ENCODE measurements around the gene PTCH1. TPM values are rescaled to one million over a fixed set of nuclear protein-coding genes. Genes with fewer than 3 reads are reported as not detected.

Gene PTCH1
- total RNA-seq, 1 donor from 2014 or later, result 2.4 TPM

DNA sequence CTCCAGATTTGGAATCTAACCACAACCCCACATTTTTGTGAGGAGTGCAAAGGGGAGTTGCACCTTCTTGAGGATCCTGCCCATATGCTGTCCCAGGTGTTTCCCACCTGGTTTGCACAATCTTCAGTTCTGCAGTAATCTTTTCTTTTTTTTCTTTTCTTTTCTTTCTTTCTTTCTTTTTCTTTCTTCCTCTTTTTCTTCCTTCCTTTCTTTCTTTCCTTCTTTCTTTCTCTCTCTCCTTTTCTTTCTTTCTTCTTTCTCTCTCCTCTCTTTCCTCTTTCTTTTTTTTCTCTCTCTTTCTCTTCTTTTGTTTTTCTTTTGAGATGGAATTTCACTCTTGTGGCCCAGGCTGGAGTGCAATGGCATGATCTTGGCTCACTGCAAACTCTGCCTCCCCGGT, 109.2 kb downstream of the PTCH1 start:
- DNase-seq (ENCODE audit: low read depth, low spot score), result no peak

DNA sequence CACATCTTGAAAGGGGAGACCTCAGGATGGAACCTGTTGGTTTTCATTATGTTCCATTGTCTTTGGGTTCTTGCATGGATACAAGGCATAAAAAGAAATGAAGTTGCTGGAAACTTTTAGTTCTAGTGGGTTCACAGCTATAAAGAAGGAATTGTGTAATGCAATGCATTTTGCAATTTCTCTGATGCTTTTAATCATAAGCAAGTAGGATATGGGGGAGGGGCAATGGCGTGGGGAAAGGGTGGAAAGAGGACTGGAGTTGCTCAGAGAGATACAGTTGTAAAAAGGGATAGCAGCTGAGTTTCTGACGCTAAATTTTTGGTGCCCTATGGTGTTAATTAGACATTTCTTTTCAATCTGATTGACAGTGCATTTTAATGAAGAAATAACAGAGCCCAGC, 110.7 kb downstream of the PTCH1 start:
- DNase-seq (ENCODE audit: low read depth, low spot score), result no peak

DNA sequence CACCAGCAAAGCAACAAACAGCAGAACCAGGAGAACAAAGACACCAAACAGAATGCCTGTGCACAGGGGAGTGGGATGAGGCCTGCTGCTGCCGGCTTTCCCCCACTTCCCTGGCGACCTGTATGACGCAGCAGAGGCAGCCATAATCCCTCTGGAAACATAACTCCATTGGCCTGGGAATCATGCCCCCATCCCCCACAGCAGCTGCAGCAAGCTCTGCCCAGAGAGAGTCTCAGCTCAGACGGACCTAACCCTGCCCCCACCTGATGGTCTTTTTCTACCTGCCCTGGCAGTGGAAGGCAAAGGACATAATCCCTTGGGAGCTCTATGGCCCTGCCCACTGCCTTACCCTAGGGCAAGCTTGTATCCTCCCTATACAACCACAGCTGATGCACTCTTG, 117.5 kb downstream of the PTCH1 start:
- no peak for DNase-seq (ENCODE audit: low read depth, low spot score)

Other genes starting within 250 kb of the PTCH1 start
- 5.1 and 6.7 TPM in 2 replicates for gene FANCC, start 199.3 kb downstream of the PTCH1 start, total RNA-seq